HEK293 (cell line): Measurements from ENCODE around the gene MESD.
"Not testable (repeated sequence)": the region's sequence is repeated elsewhere in the genome, so short reads cannot be mapped to it uniquely, and the experiment has no call there.

Source experiments
- KLF1 ChIP-seq: fragments of 450-650 bp; formaldehyde crosslinking; IDR thresholded peaks from 2 replicates; pipeline ENCODE4 v1.5.1; 2016; ENCODE audit warnings: missing biosample characterization, missing genetic modification characterization
- MYNN ChIP-seq: fragments of 450-650 bp; formaldehyde crosslinking; IDR thresholded peaks from 2 replicates; pipeline ENCODE4 v1.5.1; 2016; ENCODE audit warnings: missing biosample characterization, missing genetic modification characterization, borderline replicate concordance
- SP3 ChIP-seq: fragments of 450-650 bp; formaldehyde crosslinking; IDR thresholded peaks from 2 replicates; pipeline ENCODE4 v1.5.1; 2016; ENCODE audit warnings: missing biosample characterization, missing genetic modification characterization
- ZBTB21 ChIP-seq: fragments of 450-650 bp; formaldehyde crosslinking; IDR thresholded peaks from 2 replicates; pipeline ENCODE4 v1.5.1; 2017; ENCODE audit warnings: missing biosample characterization, missing genetic modification characterization
- ZNF677 ChIP-seq: fragments of 450-650 bp; IDR thresholded peaks from 2 replicates; pipeline ENCODE4 v1.5.0; 2018; ENCODE audit warnings: missing biosample characterization, mild to moderate bottlenecking, missing genetic modification characterization, moderate library complexity
- TF ChIP-seq, protein P1 (sequence below): fragments of 450-650 bp; formaldehyde crosslinking; IDR thresholded peaks from 2 replicates; pipeline ENCODE4 v1.5.1; 2016; ENCODE audit warnings: missing biosample characterization, missing genetic modification characterization

GRCh38 chr15:80965454-80965853, 24.2 kb downstream of the MESD start:
- TF ChIP-seq MYNN (tag by site-specific recombination); SP3 (tag by site-specific recombination); ZNF677; ZBTB21 (tag by site-specific recombination); KLF1: not testable (repeated sequence)
- TF ChIP-seq, protein P1, sequence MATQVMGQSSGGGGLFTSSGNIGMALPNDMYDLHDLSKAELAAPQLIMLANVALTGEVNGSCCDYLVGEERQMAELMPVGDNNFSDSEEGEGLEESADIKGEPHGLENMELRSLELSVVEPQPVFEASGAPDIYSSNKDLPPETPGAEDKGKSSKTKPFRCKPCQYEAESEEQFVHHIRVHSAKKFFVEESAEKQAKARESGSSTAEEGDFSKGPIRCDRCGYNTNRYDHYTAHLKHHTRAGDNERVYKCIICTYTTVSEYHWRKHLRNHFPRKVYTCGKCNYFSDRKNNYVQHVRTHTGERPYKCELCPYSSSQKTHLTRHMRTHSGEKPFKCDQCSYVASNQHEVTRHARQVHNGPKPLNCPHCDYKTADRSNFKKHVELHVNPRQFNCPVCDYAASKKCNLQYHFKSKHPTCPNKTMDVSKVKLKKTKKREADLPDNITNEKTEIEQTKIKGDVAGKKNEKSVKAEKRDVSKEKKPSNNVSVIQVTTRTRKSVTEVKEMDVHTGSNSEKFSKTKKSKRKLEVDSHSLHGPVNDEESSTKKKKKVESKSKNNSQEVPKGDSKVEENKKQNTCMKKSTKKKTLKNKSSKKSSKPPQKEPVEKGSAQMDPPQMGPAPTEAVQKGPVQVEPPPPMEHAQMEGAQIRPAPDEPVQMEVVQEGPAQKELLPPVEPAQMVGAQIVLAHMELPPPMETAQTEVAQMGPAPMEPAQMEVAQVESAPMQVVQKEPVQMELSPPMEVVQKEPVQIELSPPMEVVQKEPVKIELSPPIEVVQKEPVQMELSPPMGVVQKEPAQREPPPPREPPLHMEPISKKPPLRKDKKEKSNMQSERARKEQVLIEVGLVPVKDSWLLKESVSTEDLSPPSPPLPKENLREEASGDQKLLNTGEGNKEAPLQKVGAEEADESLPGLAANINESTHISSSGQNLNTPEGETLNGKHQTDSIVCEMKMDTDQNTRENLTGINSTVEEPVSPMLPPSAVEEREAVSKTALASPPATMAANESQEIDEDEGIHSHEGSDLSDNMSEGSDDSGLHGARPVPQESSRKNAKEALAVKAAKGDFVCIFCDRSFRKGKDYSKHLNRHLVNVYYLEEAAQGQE (tag by site-specific recombination) = not testable (repeated sequence)
